Germinal center (tissue), 1 donor: ENCODE results near the gene EGLN2.
"Not testable (repeated sequence)": the region's sequence is repeated elsewhere in the genome, so short reads cannot be mapped to it uniquely, and the experiment has no call there.

ENCODE experiments used
- DNase-seq: peaks from one replicate; pipeline ENCODE4 v3.0.0; 2012; ENCODE audit warnings: mixed read lengths, low spot score

Gene EGLN2

GRCh38 chr19:40846722-40847121, 47.7 kb downstream of the EGLN2 start:
- DNase-seq: not testable (repeated sequence)

GRCh38 chr19:40850277-40850676, 51.3 kb downstream of the EGLN2 start, which contains the start of gene CYP2A6:
CYP2A6 (minus strand) TSS chr19:40850447; CDS start chr19:40850426, 21 bp downstream.
- not testable (repeated sequence) for DNase-seq

DNA sequence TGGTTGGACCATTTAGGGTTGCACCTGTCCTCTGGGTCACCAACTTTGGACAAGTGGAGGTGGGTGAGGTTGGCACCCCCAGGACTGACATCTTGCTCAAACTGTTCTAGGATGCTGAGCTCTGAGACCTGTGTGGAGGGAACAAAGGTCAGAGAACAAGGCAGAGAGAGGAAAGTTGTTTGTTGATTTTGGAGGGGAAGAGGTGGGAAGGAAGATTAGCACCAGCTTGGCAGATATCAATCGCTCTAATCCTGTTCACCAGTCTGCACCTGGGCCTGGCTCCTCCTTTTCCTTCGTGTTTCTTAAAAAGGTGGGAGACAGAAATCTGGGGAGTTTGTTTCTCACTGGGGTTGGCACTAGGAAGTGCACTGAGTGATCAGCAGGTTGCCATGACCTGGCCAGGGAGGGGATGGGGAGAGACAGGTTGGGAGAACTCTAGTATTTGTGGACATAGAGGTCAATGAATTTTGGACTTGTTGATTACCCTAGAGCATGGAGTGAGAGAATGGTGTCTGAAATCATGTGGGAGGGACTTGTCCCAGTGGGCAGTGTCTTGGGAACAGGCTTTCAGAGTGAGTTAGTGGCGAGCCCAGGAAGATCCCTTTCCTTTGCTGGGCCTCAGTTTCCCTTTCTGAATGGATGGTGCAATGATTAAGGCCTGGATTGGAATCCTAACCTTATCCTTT, 53.6 kb downstream of the EGLN2 start:
- not testable (repeated sequence) for DNase-seq
